Activated CD8-positive, alpha-beta memory T cell treated with anti-CD3 and anti-CD28 coated beads, Interleukin-2, amount 10 ng/mL, durations not matched to agents 7 days and 5 days (primary cell): ENCODE measurements around the gene CDRT15L2. TPM values are rescaled to one million over a fixed set of nuclear protein-coding genes. Genes with fewer than 3 reads are reported as not detected.
"Not testable (repeated sequence)": the region's sequence is repeated elsewhere in the genome, so short reads cannot be mapped to it uniquely, and the experiment has no call there.

Experiments used
- ATAC-seq: fragments of 150-1000 bp; cut with Tn5 transposase; one replicate; pipeline ENCODE4 v1.10.0; 2021; ENCODE audit warnings: moderate library complexity
- CTCF ChIA-PET: fragments of 350-600 bp; sonication (Branson Sonifier 250); formaldehyde crosslinking; loops from one replicate; lab custom pipeline; 2021; ENCODE audit warnings: antibody characterized with exemption; lab: Charles Lee
- DNase-seq: peaks from one replicate; pipeline ENCODE4 v3.0.0-alpha.2; 2020
- H3K27ac Mint-ChIP-seq: one replicate; pipeline ENCODE4 v1.8.0; 2021; ENCODE audit warnings: mild to moderate bottlenecking, mixed read lengths
- H3K27me3 Mint-ChIP-seq: one replicate; pipeline ENCODE4 v1.8.0; 2021; ENCODE audit warnings: mixed read lengths
- H3K36me3 Mint-ChIP-seq: one replicate; pipeline ENCODE4 v1.8.0; 2021; ENCODE audit warnings: mild to moderate bottlenecking, mixed read lengths
- H3K4me1 Mint-ChIP-seq: one replicate; pipeline ENCODE4 v1.8.0; 2021; ENCODE audit warnings: mixed read lengths
- H3K4me3 Mint-ChIP-seq: one replicate; pipeline ENCODE4 v1.8.0; 2021; ENCODE audit warnings: mild to moderate bottlenecking, moderate library complexity, mixed read lengths
- H3K9me3 Mint-ChIP-seq: one replicate; pipeline ENCODE4 v1.8.0; 2022; ENCODE audit warnings: low read depth, mixed read lengths
- total RNA-seq, 2 experiments: library from RNA; stranded (reverse); gene quantifications; one replicate each; pipeline ENCODE4 v1.2.3, GENCODE V29; 2021

Gene CDRT15L2
- not detected for total RNA-seq

GRCh38 chr17:20579424-20579823, at the start of gene CDRT15L2:
Gene CDRT15L2, plus strand, starts transcription at chr17:20579724. Its CDS starts 20 bp downstream, at chr17:20579744.
- H3K4me1 Mint-ChIP-seq, DNase-seq, H3K36me3 Mint-ChIP-seq, H3K4me3 Mint-ChIP-seq, H3K9me3 Mint-ChIP-seq, H3K27me3 Mint-ChIP-seq, H3K27ac Mint-ChIP-seq, ATAC-seq, CTCF ChIA-PET: not testable (repeated sequence)

DNA sequence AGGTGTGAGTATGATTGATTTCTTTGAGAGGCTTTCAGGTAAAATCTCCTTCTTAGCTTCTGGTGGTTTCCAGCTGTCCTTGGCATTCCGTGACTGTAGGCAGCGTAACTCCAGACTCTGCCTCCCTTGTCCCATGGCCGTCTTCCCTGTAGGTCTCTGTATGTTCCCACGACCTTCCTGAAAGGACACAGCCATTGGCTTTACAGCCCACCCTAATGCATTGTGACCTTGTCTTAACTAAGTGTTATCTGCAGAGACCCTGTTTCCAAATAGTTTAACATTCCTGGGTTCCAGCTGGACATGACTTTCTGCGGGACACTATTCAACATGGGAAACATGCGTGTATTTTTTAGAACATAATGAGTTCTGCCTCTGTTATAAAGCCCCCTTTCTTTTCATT, 49.4 kb upstream of the CDRT15L2 start:
- H3K4me3 Mint-ChIP-seq, H3K9me3 Mint-ChIP-seq, H3K27me3 Mint-ChIP-seq, DNase-seq, ATAC-seq, H3K4me1 Mint-ChIP-seq, H3K36me3 Mint-ChIP-seq, CTCF ChIA-PET, H3K27ac Mint-ChIP-seq: not testable (repeated sequence)

DNA sequence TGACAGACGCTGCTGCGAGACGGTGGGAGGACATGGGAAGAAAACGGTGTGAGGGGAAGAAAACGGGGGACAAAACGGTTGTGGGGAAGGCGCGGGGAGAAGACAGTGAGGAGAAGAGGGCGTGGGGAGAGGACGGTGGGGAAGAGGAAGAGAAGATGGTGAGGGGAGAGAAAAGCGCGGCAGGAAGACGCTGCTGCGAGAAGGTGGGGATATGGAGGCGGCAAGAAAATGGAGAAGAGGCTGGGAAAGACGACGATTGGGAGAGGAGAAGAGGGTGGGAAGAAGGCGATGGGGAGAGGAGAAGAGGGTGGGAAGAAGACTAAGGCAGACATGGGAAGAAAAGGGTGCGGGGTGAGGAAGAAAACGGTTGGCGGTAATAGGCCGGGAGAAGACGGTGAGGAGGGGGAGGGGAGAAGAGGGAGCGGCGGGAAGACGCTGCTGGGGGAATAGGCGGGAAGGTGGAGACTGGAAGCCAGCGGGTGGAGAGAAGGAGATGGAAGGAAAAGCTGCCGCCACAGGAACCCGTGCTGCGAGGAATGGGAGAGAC, 46.9 kb upstream of the CDRT15L2 start:
- H3K9me3 Mint-ChIP-seq, H3K27me3 Mint-ChIP-seq, CTCF ChIA-PET, H3K36me3 Mint-ChIP-seq, H3K27ac Mint-ChIP-seq, H3K4me1 Mint-ChIP-seq, DNase-seq: not testable (repeated sequence)
- ATAC-seq: peak; percentile 24
- peak overlapping the region; percentile 54 for H3K4me3 Mint-ChIP-seq

DNA sequence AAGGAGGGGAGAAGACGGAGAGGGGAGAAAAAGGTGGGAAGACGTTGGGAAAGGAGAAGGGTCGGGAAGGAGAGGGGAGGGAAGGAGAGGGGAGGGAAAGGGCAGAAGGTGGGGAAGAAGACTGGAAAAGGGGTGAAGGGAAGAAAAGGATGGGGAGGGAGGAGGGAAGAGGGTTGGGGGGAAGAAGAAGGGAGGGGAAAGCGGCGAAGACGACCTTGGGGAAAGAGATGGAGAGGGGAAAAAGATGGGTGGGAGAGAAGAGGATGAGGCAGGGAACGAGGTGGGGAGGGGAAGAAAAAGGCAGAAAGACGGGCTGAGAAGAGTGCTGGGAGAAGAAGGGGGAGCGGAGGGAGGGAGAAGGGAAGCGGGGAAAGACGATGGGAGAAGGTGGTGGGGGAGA, 46.3 kb upstream of the CDRT15L2 start:
- H3K4me1 Mint-ChIP-seq, H3K27ac Mint-ChIP-seq, ATAC-seq, H3K27me3 Mint-ChIP-seq, H3K9me3 Mint-ChIP-seq, H3K36me3 Mint-ChIP-seq, DNase-seq, CTCF ChIA-PET: not testable (repeated sequence)
- H3K4me3 Mint-ChIP-seq: peak overlapping the region; percentile 54

DNA sequence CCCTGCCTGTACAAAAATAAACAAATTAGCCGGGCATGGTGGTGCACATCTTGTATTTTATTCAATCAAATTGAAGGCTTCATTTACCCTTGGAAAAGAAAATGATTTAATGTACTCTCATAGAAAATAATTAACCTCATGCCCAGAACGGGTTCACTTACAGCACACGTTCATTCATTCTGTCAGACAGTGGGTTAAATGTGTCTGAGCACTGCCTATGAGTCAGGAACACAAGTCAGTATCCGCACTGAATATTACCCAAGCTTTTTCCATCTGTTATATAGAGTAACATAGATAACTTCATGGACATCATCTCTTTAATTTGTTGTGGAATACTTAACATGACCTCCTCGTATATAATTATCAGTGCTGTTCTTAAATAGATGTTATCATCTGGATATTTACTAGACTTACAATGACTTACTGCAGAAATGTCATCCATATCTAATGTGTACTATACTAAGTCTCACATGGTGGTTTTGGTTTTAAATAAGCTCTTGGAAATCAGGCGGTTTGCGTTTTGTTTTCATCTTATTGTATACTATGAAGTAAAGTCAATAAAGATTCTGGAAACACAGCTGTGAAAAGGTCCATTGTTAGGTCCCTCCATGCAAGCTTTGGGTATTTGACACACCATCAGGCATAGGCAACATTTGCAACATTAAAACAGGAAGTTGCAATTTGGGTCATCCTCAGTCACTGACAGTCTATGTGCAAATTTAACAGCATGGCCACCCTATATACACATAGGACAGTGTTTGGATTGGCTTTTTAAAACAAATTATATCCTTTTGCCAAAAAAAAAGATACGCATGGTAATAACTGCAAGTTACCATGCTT, 44.6 kb upstream of the CDRT15L2 start:
- DNase-seq, H3K9me3 Mint-ChIP-seq, H3K36me3 Mint-ChIP-seq, H3K4me3 Mint-ChIP-seq, ATAC-seq, CTCF ChIA-PET, H3K27ac Mint-ChIP-seq, H3K4me1 Mint-ChIP-seq, H3K27me3 Mint-ChIP-seq: not testable (repeated sequence)

- H3K9me3 Mint-ChIP-seq, H3K27me3 Mint-ChIP-seq, H3K4me1 Mint-ChIP-seq, H3K27ac Mint-ChIP-seq, H3K4me3 Mint-ChIP-seq, DNase-seq, ATAC-seq, CTCF ChIA-PET, H3K36me3 Mint-ChIP-seq: not testable (repeated sequence)
Measured at GRCh38 chr17:20540414-20540813, 39.1 kb upstream of the CDRT15L2 start.

GRCh38 chr17:20540865-20541264, 38.7 kb upstream of the CDRT15L2 start:
- not testable (repeated sequence) for H3K4me1 Mint-ChIP-seq, H3K27ac Mint-ChIP-seq, ATAC-seq

DNA sequence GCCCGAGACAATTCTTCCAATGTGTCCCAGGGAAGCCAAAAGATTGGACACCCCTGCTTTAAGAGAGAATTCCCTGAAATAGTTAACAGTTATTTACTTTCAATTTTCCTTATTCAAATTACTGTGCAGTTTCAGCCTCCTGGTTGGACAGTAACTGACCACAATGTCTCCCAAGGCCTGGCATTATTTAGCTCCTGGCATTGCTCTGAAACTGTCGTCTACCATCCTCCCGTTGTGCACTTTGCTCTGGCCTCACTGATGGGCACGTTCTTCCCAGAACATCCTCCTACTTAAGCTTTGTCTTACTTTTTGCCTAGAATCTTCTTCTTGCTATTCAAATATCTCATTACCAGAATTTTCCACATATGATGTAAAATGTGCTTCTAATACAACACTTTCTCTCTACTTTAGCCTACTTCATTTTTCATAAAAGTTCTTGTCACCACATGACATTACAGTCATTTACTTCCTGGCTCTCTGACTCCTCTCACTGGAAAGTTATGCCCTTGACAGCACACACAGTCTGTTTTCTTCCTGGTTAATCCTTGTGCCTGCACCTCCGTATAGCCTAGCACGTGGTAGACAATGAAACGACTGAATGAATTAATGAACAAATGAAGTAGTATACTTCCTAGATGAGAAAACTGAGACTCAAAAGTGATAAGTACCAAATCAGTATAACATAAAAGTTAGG, 37.5 kb upstream of the CDRT15L2 start:
- H3K9me3 Mint-ChIP-seq, H3K4me1 Mint-ChIP-seq, H3K36me3 Mint-ChIP-seq, ATAC-seq, H3K4me3 Mint-ChIP-seq, CTCF ChIA-PET, DNase-seq, H3K27ac Mint-ChIP-seq, H3K27me3 Mint-ChIP-seq: not testable (repeated sequence)

More at GRCh38 chr17:20540865-20541264, 38.7 kb upstream of the CDRT15L2 start:
- H3K9me3 Mint-ChIP-seq, DNase-seq, H3K4me3 Mint-ChIP-seq, H3K27me3 Mint-ChIP-seq, CTCF ChIA-PET, H3K36me3 Mint-ChIP-seq: not testable (repeated sequence)

DNA sequence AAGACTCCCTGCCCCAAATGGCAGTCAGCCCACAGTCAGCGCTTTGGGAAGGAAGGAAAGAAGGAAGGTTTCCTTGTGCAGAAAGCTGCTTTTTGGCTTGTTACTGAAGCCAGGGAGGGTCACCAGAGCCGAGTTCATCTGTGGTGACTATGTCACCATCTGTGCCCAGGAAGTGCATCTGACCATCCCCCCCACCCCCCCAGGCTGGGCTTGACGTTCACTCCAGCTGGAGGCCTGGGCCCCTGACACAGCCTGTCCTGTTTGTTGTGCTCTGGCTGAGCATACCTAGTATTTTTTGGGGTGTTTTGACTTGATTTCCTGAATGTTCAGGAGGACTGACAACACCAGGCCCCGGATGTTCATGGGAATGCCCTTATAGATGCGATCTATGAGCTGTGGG, 31.6 kb upstream of the CDRT15L2 start:
- H3K4me3 Mint-ChIP-seq, H3K9me3 Mint-ChIP-seq, ATAC-seq, DNase-seq, H3K4me1 Mint-ChIP-seq, H3K27me3 Mint-ChIP-seq, CTCF ChIA-PET, H3K36me3 Mint-ChIP-seq, H3K27ac Mint-ChIP-seq: not testable (repeated sequence)

DNA sequence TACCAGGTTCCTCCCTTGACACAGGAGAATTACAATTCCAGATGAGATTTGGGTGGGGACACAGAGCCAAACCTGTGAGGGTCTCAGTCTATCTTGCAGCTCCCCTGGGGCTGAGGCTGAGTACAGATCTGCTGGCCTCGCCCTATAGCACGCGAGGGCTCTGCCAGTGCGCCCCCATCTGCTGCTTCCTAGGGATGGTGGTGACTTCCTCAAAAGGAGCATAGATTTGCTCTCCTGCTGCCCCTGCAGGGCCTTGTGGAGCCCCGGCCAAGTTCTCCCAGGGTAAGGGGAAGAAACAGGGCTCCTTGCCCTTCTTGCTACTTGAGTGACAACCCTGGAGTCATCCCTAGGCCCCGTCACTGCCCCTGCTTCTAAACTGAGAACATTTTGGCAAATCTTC, 26.6 kb upstream of the CDRT15L2 start:
- ATAC-seq, CTCF ChIA-PET, H3K27me3 Mint-ChIP-seq, H3K9me3 Mint-ChIP-seq, H3K4me1 Mint-ChIP-seq, DNase-seq, H3K4me3 Mint-ChIP-seq, H3K27ac Mint-ChIP-seq, H3K36me3 Mint-ChIP-seq: not testable (repeated sequence)

DNA sequence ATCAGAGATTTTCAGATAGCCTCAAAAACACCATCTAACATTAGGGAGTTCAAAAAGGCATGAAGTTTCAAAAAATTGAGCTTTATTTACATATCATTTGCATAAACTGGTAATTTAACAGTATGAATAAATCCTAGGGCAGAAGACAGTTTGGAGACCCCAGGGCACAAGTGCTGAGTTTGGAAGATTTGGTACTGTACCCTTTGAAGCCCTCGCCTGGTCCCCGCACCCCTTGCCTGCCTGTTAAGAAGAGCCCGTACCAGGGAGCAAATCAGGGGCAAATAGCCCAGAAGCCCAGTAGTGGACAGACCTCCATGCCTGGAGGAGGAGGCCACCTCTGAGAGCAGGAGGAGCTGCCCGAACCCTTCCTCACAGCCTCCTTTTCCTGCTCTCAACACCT, 24.8 kb upstream of the CDRT15L2 start:
- H3K27ac Mint-ChIP-seq: not testable (repeated sequence)

GRCh38 chr17:20555135-20556010, 24.2 kb upstream of the CDRT15L2 start:
- H3K4me1 Mint-ChIP-seq, H3K4me3 Mint-ChIP-seq, H3K9me3 Mint-ChIP-seq, CTCF ChIA-PET, H3K36me3 Mint-ChIP-seq, H3K27me3 Mint-ChIP-seq, DNase-seq, ATAC-seq, H3K27ac Mint-ChIP-seq: not testable (repeated sequence)

More for the DNA sequence above, 24.8 kb upstream of the CDRT15L2 start:
- H3K4me3 Mint-ChIP-seq, H3K4me1 Mint-ChIP-seq, H3K36me3 Mint-ChIP-seq, H3K9me3 Mint-ChIP-seq, DNase-seq, H3K27me3 Mint-ChIP-seq, ATAC-seq, CTCF ChIA-PET: not testable (repeated sequence)

DNA sequence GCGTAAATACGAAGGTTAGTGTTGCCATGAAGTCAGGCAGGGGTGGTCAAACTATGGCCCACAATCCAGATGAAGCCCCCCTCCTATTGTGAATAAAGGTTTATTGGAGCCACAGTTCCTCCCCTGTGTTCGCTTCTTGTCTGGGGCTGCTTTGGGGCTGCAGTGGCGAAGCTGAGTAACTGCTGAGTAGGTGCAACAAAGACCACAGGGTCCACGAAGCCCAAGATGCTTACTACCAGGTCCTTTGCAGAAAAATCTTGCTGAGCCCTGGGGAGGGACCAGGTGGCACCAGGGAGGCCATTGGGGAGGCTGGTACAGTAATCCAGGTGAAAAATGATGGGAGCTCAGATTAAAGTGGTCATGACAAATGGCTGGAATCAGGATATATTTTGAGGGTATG, 21.4 kb upstream of the CDRT15L2 start:
- H3K4me1 Mint-ChIP-seq, H3K27ac Mint-ChIP-seq, H3K9me3 Mint-ChIP-seq, H3K27me3 Mint-ChIP-seq, H3K4me3 Mint-ChIP-seq, DNase-seq, H3K36me3 Mint-ChIP-seq, ATAC-seq, CTCF ChIA-PET: not testable (repeated sequence)
